Gastroesophageal sphincter (tissue), 3 donors: Measurements from ENCODE around the gene IL4I1.

Source experiments
- POLR2AphosphoS5 ChIP-seq: sonication (generic); formaldehyde crosslinking; IDR thresholded peaks from one replicate; pipeline ENCODE4 v1.6.1; 2017; ENCODE audit warnings: antibody characterized with exemption
- TF ChIP-seq, protein P1 (sequence below), 4 experiments: fragments of 200-600 bp in 2 of 4; fragments of 450-650 bp in 2 of 4; sonication (generic) in 1 of 4; IDR thresholded peaks; one replicate each; pipeline ENCODE4 v1.5.1; 2017 to 2019; ENCODE audit warnings: antibody characterized with exemption in 4 of 4, mild to moderate bottlenecking in 2 of 4, moderate library complexity in 2 of 4

GRCh38 chr19:49840736-49841249 is 55.9 kb downstream of the IL4I1 start:
- TF ChIP-seq, protein P1, sequence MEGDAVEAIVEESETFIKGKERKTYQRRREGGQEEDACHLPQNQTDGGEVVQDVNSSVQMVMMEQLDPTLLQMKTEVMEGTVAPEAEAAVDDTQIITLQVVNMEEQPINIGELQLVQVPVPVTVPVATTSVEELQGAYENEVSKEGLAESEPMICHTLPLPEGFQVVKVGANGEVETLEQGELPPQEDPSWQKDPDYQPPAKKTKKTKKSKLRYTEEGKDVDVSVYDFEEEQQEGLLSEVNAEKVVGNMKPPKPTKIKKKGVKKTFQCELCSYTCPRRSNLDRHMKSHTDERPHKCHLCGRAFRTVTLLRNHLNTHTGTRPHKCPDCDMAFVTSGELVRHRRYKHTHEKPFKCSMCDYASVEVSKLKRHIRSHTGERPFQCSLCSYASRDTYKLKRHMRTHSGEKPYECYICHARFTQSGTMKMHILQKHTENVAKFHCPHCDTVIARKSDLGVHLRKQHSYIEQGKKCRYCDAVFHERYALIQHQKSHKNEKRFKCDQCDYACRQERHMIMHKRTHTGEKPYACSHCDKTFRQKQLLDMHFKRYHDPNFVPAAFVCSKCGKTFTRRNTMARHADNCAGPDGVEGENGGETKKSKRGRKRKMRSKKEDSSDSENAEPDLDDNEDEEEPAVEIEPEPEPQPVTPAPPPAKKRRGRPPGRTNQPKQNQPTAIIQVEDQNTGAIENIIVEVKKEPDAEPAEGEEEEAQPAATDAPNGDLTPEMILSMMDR (IDR thresholded peaks at IDR 0.05), result no peak
- no peak for TF ChIP-seq POLR2AphosphoS5
